ENCODE results near the gene ANXA10.
A peak's percentile ranks its signal among the peaks of the same experiment; 100 is the strongest.

ANXA10 gene

GRCh38 chr4:168092176-168092712 is at the start of gene ANXA10:
Gene ANXA10 (plus strand): TSS chr4:168092537. CDS start chr4:168092701, 164 bp downstream.
- no peak within 1 kb of the TSS for H3K4me3 ChIP-seq (ENCODE audit: low read depth, low read length)
- no peak for DNase-seq (ENCODE audit: low read depth)

- H3K4me3 ChIP-seq (ENCODE audit: low read depth, low read length), result no peak overlapping the region
Observed at GRCh38 chr4:168045354-168045753, 47.0 kb upstream of the ANXA10 start.

GRCh38 chr4:168050002-168050401 is 42.3 kb upstream of the ANXA10 start:
- no peak for DNase-seq (ENCODE audit: low read depth)
- no peak overlapping the region for H3K4me3 ChIP-seq (ENCODE audit: low read depth, low read length)

More at GRCh38 chr4:168045354-168045753, 47.0 kb upstream of the ANXA10 start:
- no peak for DNase-seq (ENCODE audit: low read depth)

- no peak overlapping the region for H3K4me3 ChIP-seq (ENCODE audit: low read depth, low read length)
- DNase-seq (ENCODE audit: low read depth), result no peak
Observed at GRCh38 chr4:168051526-168051925, 40.8 kb upstream of the ANXA10 start.

GRCh38 chr4:168057412-168057811 is 34.9 kb upstream of the ANXA10 start:
- no peak for DNase-seq (ENCODE audit: low read depth)
- H3K4me3 ChIP-seq (ENCODE audit: low read depth, low read length), result no peak overlapping the region

- peak; percentile 22 for DNase-seq (ENCODE audit: low read depth)
- H3K4me3 ChIP-seq (ENCODE audit: low read depth, low read length), result no peak overlapping the region
Observed at GRCh38 chr4:168059251-168059650, 33.1 kb upstream of the ANXA10 start.

GRCh38 chr4:168063031-168063430 is 29.3 kb upstream of the ANXA10 start:
- DNase-seq (ENCODE audit: low read depth), result no peak
- H3K4me3 ChIP-seq (ENCODE audit: low read depth, low read length), result no peak overlapping the region

- DNase-seq (ENCODE audit: low read depth), result no peak
- H3K4me3 ChIP-seq (ENCODE audit: low read depth, low read length), result no peak overlapping the region
Observed at GRCh38 chr4:168070903-168071302, 21.4 kb upstream of the ANXA10 start.

- no peak overlapping the region for H3K4me3 ChIP-seq (ENCODE audit: low read depth, low read length)
- DNase-seq (ENCODE audit: low read depth), result no peak
Observed at GRCh38 chr4:168071304-168071703, 21.0 kb upstream of the ANXA10 start.

- H3K4me3 ChIP-seq (ENCODE audit: low read depth, low read length), result no peak overlapping the region
- DNase-seq (ENCODE audit: low read depth), result no peak
Observed at GRCh38 chr4:168074861-168075260, 17.5 kb upstream of the ANXA10 start.

GRCh38 chr4:168076989-168077725 is 15.2 kb upstream of the ANXA10 start:
- DNase-seq (ENCODE audit: low read depth), result no peak

GRCh38 chr4:168077726-168078239 is 14.6 kb upstream of the ANXA10 start:
- DNase-seq (ENCODE audit: low read depth), result no peak
- H3K4me3 ChIP-seq (ENCODE audit: low read depth, low read length), result no peak overlapping the region

More at GRCh38 chr4:168076989-168077725, 15.2 kb upstream of the ANXA10 start:
- H3K4me3 ChIP-seq (ENCODE audit: low read depth, low read length), result no peak overlapping the region

GRCh38 chr4:168082379-168082778 is 10.0 kb upstream of the ANXA10 start:
- DNase-seq (ENCODE audit: low read depth), result no peak
- no peak overlapping the region for H3K4me3 ChIP-seq (ENCODE audit: low read depth, low read length)

GRCh38 chr4:168095776-168096406 is 3.6 kb downstream of the ANXA10 start:
- DNase-seq (ENCODE audit: low read depth), result no peak
- H3K4me3 ChIP-seq (ENCODE audit: low read depth, low read length), result no peak overlapping the region

- H3K4me3 ChIP-seq (ENCODE audit: low read depth, low read length), result no peak overlapping the region
- DNase-seq (ENCODE audit: low read depth), result no peak
Observed at GRCh38 chr4:168096407-168096784, 4.1 kb downstream of the ANXA10 start.

- DNase-seq (ENCODE audit: low read depth), result no peak
- H3K4me3 ChIP-seq (ENCODE audit: low read depth, low read length), result no peak overlapping the region
Observed at GRCh38 chr4:168097161-168097560, 4.8 kb downstream of the ANXA10 start.

GRCh38 chr4:168098248-168098717 is 5.9 kb downstream of the ANXA10 start:
- no peak overlapping the region for H3K4me3 ChIP-seq (ENCODE audit: low read depth, low read length)
- DNase-seq (ENCODE audit: low read depth), result no peak

GRCh38 chr4:168099195-168099594 is 6.9 kb downstream of the ANXA10 start:
- no peak overlapping the region for H3K4me3 ChIP-seq (ENCODE audit: low read depth, low read length)
- no peak for DNase-seq (ENCODE audit: low read depth)

GRCh38 chr4:168101026-168101425 is 8.7 kb downstream of the ANXA10 start:
- no peak overlapping the region for H3K4me3 ChIP-seq (ENCODE audit: low read depth, low read length)
- no peak for DNase-seq (ENCODE audit: low read depth)

GRCh38 chr4:168102403-168102802 is 10.1 kb downstream of the ANXA10 start:
- no peak for DNase-seq (ENCODE audit: low read depth)
- no peak overlapping the region for H3K4me3 ChIP-seq (ENCODE audit: low read depth, low read length)

Measured in skeletal muscle cell (primary cell).